Measurements from ENCODE around the gene RFPL2.

Gene RFPL2

DNA sequence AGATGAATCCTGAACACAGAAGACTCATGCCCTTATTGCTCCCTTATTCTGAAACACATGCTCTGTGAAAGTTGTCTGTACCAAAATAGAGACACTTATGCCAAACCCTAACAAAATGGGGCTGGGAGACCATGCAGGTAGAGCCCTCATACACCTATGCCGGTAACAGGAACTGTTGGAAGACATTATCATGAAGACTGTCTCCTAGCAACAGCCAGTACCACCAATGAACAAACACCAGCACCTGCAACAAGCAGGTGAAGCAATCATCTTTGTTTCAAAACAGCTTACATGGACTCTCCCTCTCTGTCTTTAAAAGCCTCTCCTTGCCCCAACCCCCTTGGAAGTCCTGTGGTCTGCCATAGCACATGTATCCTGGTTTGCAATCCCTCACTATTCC lies 33.0 kb upstream of the RFPL2 start:
- Histone ChIP-seq H3K27ac (ENCODE audit: low read length) (no peak overlapping the region), H3K9ac (ENCODE audit: low read depth, low read length) (no peak overlapping the region), H3K27me3 (ENCODE audit: insufficient read depth, low read length, poor library complexity) (peaks cover 5% of the 10 kb centered on the region), H2AFZ (ENCODE audit: low read depth, low read length) (no peak overlapping the region), H3K4me3 (ENCODE audit: low read depth in 1 of 2, low read length in 2 of 2) (no peak overlapping the region), H3K36me3 (ENCODE audit: insufficient read depth, low read length) (no peaks in the 10 kb centered on the region), H3K9me3 (ENCODE audit: insufficient read depth, low read length, severe bottlenecking) (no peaks in the 10 kb centered on the region), H3K4me1 (ENCODE audit: insufficient read depth, low read length) (no peaks in the 10 kb centered on the region), H4K20me1 (ENCODE audit: insufficient read depth, low read length) (no peaks in the 10 kb centered on the region), H3K79me2 (ENCODE audit: insufficient read depth, low read length) (no peaks in the 10 kb centered on the region), H3K4me2 (ENCODE audit: insufficient read depth, low read length) (no peak overlapping the region)
- TF ChIP-seq, protein P1, sequence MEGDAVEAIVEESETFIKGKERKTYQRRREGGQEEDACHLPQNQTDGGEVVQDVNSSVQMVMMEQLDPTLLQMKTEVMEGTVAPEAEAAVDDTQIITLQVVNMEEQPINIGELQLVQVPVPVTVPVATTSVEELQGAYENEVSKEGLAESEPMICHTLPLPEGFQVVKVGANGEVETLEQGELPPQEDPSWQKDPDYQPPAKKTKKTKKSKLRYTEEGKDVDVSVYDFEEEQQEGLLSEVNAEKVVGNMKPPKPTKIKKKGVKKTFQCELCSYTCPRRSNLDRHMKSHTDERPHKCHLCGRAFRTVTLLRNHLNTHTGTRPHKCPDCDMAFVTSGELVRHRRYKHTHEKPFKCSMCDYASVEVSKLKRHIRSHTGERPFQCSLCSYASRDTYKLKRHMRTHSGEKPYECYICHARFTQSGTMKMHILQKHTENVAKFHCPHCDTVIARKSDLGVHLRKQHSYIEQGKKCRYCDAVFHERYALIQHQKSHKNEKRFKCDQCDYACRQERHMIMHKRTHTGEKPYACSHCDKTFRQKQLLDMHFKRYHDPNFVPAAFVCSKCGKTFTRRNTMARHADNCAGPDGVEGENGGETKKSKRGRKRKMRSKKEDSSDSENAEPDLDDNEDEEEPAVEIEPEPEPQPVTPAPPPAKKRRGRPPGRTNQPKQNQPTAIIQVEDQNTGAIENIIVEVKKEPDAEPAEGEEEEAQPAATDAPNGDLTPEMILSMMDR (IDR thresholded peaks at IDR 0.05; ENCODE audit: borderline replicate concordance, extremely low read depth, low read length, poor library complexity, severe bottlenecking), result no peak
- TF ChIP-seq EZH2 (IDR thresholded peaks at IDR 0.05; ENCODE audit: borderline replicate concordance, low read depth, low read length, severe bottlenecking), result no peak
- ATAC-seq (ENCODE audit: insufficient read depth, low read depth) (no peak), DNase-seq (no peak)

DNA sequence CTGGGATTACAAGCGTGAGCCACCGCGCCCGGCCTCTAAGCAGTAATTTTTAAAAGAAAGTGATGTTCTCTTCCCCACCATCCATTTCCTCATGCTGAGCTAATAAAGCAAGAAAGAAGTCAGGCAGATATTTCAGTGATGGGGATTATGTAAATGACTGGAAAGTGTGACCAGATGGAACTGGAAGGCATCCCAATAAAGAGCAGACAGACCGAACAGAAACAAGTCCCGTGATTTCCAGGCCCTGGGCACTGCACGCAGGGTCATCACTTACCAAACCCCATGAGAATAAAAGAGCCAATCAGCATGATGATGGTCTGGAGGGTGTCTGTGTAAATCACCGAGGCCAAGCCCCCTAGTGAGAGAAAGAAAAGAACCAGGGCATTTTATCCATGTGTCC lies 32.1 kb upstream of the RFPL2 start:
- H3K27me3 ChIP-seq (ENCODE audit: insufficient read depth, low read length, poor library complexity), result peaks cover 5% of the 10 kb centered on the region
- H3K9ac ChIP-seq (ENCODE audit: low read depth, low read length), result no peak overlapping the region

DNA sequence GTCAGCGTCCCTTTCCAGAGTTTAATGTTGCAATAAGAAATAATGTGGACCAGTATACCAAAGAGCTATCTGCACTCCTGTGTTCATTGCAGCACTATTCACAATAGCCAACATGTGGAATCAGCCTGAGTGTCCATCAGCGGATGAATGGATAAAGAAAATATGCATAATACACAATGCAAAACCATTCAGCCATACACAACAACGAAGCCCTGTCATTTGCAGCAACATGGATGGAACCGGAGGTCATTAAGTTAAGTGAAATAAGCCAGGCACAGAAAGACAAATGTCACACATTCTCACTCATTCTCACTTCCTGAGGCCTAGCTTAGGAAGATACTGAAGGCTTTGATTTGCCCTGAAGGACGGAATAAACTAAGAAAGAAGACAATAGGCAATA lies 28.2 kb upstream of the RFPL2 start:
- no peak for ATAC-seq (ENCODE audit: insufficient read depth, low read depth)
- no peak overlapping the region for H3K4me2 ChIP-seq (ENCODE audit: insufficient read depth, low read length)

More for the DNA sequence above, 32.1 kb upstream of the RFPL2 start:
- DNase-seq (no peak), ATAC-seq (ENCODE audit: insufficient read depth, low read depth) (no peak)
- Histone ChIP-seq H4K20me1 (ENCODE audit: insufficient read depth, low read length) (no peaks in the 10 kb centered on the region), H3K4me1 (ENCODE audit: insufficient read depth, low read length) (no peaks in the 10 kb centered on the region), H3K4me3 (ENCODE audit: low read depth in 1 of 2, low read length in 2 of 2) (no peak overlapping the region), H3K4me2 (ENCODE audit: insufficient read depth, low read length) (no peak overlapping the region), H2AFZ (ENCODE audit: low read depth, low read length) (no peak overlapping the region), H3K27ac (ENCODE audit: low read length) (no peak overlapping the region), H3K9me3 (ENCODE audit: insufficient read depth, low read length, severe bottlenecking) (no peaks in the 10 kb centered on the region), H3K36me3 (ENCODE audit: insufficient read depth, low read length) (no peaks in the 10 kb centered on the region), H3K79me2 (ENCODE audit: insufficient read depth, low read length) (no peaks in the 10 kb centered on the region)
- no peak for TF ChIP-seq EZH2 (IDR thresholded peaks at IDR 0.05; ENCODE audit: borderline replicate concordance, low read depth, low read length, severe bottlenecking)
- TF ChIP-seq, protein P1 (IDR thresholded peaks at IDR 0.05; ENCODE audit: borderline replicate concordance, extremely low read depth, low read length, poor library complexity, severe bottlenecking), result no peak

More for the DNA sequence above, 28.2 kb upstream of the RFPL2 start:
- peaks cover 5% of the 10 kb centered on the region for H3K27me3 ChIP-seq (ENCODE audit: insufficient read depth, low read length, poor library complexity)
- H3K4me3 ChIP-seq (ENCODE audit: low read depth in 1 of 2, low read length in 2 of 2), result no peak overlapping the region
- H3K36me3 ChIP-seq (ENCODE audit: insufficient read depth, low read length), result no peaks in the 10 kb centered on the region
- DNase-seq, result no peak
- no peak for TF ChIP-seq EZH2 (IDR thresholded peaks at IDR 0.05; ENCODE audit: borderline replicate concordance, low read depth, low read length, severe bottlenecking)
- TF ChIP-seq, protein P1 (IDR thresholded peaks at IDR 0.05; ENCODE audit: borderline replicate concordance, extremely low read depth, low read length, poor library complexity, severe bottlenecking), result no peak
- H2AFZ ChIP-seq (ENCODE audit: low read depth, low read length), result no peak overlapping the region
- H3K27ac ChIP-seq (ENCODE audit: low read length), result no peak overlapping the region
- no peaks in the 10 kb centered on the region for H3K9me3 ChIP-seq (ENCODE audit: insufficient read depth, low read length, severe bottlenecking)
- no peaks in the 10 kb centered on the region for H3K4me1 ChIP-seq (ENCODE audit: insufficient read depth, low read length)
- H3K79me2 ChIP-seq (ENCODE audit: insufficient read depth, low read length), result no peaks in the 10 kb centered on the region
- H3K9ac ChIP-seq (ENCODE audit: low read depth, low read length), result no peak overlapping the region
- H4K20me1 ChIP-seq (ENCODE audit: insufficient read depth, low read length), result no peaks in the 10 kb centered on the region

Data from DND-41 (cell line).